RWPE1 (cell line): ENCODE data around the gene MUC2.
A peak's percentile ranks its signal among the peaks of the same experiment; 100 is the strongest.

Source experiments
- CTCF ChIA-PET: fragments of 350-600 bp; sonication (Branson Sonifier 250); formaldehyde crosslinking; extraction: SDS; loops from one replicate; lab custom pipeline; 2021; lab: Yijun Ruan, JAX
- POLR2A ChIA-PET: fragments of 400-600 bp; formaldehyde crosslinking; extraction: SDS; loops from one replicate; lab custom pipeline; 2020; ENCODE audit warnings: antibody characterized with exemption; ENCODE audit not compliant: low non-redundant PET; lab: Yijun Ruan, JAX
- DNase-seq: peaks from one replicate; pipeline ENCODE4 v3.0.0; 2012; ENCODE audit warnings: low spot score
- H3K27ac ChIP-seq: fragments of 450-650 bp; 2 replicates; pipeline ENCODE4 v1.5.1; 2017
- TF ChIP-seq, protein P1 (sequence below): fragments of 450-650 bp; conservative IDR thresholded peaks from 2 replicates; pipeline ENCODE4 v1.5.1; 2017; ENCODE audit warnings: low read depth, mild to moderate bottlenecking

MUC2 gene

DNA sequence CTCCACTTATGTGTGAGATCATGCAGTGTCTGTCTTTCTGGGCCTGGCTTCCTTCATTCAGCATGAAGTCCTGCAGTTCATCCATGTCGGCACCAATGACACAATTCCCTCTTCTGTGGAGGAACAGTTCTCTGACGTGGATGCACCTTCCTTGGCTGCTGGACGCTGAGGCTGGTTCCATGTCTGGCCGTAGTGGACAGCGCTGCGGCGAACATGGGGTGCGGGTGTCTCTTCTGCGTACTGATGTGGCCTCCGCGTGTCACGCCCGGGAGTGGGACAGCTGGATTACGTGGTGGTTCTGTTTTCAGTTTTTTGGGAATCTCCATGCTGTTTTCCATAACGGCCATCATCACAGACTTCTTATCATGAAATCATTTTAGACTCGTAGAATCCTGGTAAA lies 16.9 kb upstream of the MUC2 start:
- ChIA-PET CTCF (no interaction called here), POLR2A (no interaction called here)
- H3K27ac ChIP-seq: no peak overlapping the region
- TF ChIP-seq, protein P1, sequence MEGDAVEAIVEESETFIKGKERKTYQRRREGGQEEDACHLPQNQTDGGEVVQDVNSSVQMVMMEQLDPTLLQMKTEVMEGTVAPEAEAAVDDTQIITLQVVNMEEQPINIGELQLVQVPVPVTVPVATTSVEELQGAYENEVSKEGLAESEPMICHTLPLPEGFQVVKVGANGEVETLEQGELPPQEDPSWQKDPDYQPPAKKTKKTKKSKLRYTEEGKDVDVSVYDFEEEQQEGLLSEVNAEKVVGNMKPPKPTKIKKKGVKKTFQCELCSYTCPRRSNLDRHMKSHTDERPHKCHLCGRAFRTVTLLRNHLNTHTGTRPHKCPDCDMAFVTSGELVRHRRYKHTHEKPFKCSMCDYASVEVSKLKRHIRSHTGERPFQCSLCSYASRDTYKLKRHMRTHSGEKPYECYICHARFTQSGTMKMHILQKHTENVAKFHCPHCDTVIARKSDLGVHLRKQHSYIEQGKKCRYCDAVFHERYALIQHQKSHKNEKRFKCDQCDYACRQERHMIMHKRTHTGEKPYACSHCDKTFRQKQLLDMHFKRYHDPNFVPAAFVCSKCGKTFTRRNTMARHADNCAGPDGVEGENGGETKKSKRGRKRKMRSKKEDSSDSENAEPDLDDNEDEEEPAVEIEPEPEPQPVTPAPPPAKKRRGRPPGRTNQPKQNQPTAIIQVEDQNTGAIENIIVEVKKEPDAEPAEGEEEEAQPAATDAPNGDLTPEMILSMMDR: no peak
- no peak for DNase-seq

DNA sequence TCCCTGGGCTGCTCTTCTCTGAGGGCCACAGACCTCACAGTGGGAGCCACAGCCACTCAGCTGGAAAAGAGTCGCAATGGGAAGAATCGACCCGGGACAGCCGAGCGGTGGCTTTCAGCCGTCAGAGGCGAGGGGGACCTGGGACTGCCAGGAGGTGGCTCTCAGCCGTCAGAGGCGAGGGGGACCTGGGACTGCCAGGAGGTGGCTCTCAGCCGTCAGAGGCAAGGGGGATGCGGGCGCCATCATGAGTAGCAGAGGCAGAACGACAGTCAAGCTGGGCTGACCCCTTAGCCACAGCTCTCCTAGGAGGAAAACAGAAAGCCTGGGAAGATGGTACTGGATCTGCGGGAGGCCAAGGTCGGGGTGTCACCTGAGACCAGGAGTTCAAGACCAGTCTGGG lies 14.9 kb upstream of the MUC2 start:
- TF ChIP-seq, protein P1: no peak
- H3K27ac ChIP-seq: peak overlapping the region; percentile 73; the same call in 1 of the 2 replicates
- POLR2A ChIA-PET: no interaction called here
- DNase-seq: no peak
- CTCF ChIA-PET: no interaction called here

DNA sequence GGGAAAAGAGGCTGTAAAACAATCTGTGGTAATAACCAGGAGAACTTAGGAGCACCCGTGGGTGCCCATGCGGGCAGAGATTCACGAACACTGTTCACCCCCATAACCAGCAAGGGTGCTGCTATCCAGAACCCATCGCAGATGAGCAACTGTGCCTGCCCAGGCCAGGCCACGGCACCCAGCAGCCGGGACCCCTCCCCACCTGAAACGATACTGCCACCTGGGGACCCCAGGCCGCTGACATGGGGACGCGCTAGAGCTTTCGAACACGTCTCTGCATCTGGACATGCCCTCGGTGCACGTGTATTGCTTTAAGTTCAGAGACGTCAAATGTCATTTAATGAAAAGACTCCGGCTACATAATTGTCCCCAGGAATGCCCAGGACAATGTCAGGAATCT lies 14.3 kb upstream of the MUC2 start:
- POLR2A ChIA-PET: no interaction called here
- TF ChIP-seq, protein P1: no peak
- CTCF ChIA-PET: interaction anchor here (1.8 kb wide), 1 partner anchor 11 kb away, joined by 4 read pairs; no protein-coding TSS in a partner anchor
- peak overlapping the region; percentile 73 for H3K27ac ChIP-seq
- no peak for DNase-seq

DNA sequence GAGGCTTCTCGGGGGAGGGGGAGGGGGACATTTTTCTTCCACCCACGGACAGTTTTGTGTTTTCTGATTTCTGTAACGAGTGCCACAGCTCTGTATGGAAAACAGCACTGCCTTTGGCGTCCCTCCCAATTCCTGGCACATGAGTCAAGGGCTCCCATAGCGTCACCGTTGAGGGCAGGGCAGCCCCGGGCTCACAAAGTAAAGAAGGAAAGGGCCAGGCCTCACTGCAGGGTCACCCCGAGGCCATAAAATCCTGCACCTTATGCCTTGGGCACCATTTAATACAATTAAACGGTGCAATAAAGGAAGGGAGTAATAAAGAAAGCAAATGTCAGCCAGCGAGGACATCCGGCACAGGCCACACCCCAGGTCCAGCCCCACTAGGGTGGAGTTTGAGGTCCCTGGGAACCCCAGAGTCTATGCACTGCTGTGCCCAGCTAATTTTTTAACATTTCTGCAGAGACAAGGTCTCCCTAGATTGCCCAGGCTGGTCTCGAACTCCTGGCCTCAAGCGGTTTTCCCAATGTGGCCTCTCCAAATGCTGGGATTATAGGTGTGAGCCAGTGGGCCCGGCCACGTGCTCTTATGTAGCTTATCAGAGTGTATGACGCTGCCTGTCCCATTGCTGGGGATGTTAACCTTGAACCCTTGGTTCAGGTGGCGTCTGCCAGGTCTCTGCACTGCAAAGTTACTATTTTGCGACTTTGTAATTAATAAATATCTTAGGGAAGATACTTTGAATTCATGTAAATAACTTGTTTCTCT lies 13.6 kb upstream of the MUC2 start:
- POLR2A ChIA-PET: no interaction called here

DNA sequence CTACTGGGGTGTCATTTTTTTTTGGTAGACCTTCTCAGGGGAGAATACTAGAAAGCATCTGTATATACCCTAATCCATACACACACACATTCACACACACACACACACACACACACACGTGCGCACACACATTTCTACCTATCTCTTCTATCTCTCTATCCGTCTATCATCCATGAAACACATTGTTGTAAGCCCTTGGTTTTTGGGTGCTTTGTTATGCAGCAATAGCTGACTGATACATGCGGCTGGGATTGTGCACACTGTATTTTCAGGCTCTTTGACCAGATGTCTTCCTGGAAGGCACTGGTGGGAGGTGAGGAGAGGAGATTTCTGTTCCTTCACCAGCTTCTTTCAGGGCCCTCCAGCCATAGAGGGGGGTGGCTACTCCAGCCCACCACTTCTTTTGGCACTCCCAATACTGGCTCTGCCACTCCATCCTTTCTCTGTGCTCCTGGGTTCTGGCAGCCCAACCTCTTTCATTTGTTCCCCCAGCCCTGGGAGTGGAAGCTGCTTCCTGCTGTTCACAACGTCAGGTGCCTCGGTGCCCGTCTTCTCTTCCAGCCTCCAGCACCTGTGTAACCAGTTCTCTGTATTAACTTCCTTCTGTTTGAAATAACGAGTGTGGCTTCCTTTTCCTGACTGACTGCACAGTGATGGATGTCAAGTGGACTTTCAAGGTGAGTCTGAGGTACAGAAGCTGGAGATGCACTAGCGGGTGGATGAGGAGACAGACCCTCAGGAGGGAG lies 12.4 kb upstream of the MUC2 start:
- TF ChIP-seq, protein P1: no peak
- DNase-seq: no peak
- ChIA-PET POLR2A (no interaction called here), CTCF (interaction anchor here (1.8 kb wide), 1 partner anchor 12 kb away, joined by 4 read pairs; no protein-coding TSS in a partner anchor)
- no peak overlapping the region for H3K27ac ChIP-seq

More for the DNA sequence above, 13.6 kb upstream of the MUC2 start:
- peak overlapping the region; percentile 73 for H3K27ac ChIP-seq
- CTCF ChIA-PET: interaction anchor here (1.8 kb wide), 1 partner anchor 11 kb away, joined by 4 read pairs; no protein-coding TSS in a partner anchor
- DNase-seq: peak; percentile 94
- TF ChIP-seq, protein P1: no peak

DNA sequence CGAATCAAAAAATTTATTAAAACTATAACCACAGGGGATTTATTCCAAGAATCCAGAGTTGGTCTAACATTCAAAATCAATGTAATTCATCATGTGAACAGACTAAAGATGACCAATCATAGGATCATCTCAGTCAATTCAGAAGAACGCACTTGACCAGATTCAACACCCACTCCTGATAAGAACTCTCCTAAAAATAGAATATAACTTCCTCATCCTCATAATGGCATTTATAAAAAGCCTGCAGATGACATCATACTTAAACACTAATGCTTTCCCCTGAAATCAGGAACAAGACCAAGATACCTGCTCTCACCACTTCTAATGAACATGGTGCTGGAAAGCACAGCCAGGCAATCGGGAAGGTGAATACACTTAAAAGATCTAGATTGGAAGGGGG lies 10.5 kb upstream of the MUC2 start:
- DNase-seq: no peak
- TF ChIP-seq, protein P1: no peak
- H3K27ac ChIP-seq: no peak overlapping the region
- ChIA-PET CTCF (no interaction called here), POLR2A (no interaction called here)
